ENCODE data around the gene PMFBP1. TPM values are rescaled to one million over a fixed set of nuclear protein-coding genes. Genes with fewer than 3 reads are reported as not detected.

The PMFBP1 gene
- total RNA-seq, 1 experiment from 2014 or later: 5.6 TPM

- no peaks in the 10 kb centered on the region for H3K9me2 ChIP-seq (ENCODE audit: insufficient read depth)
- H3K27me3 ChIP-seq (ENCODE audit: insufficient read depth, low read length): no peaks in the 10 kb centered on the region
- no peak overlapping the region for H3K9ac ChIP-seq (ENCODE audit: low read length)
- no peak overlapping the region for H2AFZ ChIP-seq (ENCODE audit: low read depth, low read length, poor library complexity, severe bottlenecking)
- no peak overlapping the region for H3K4me3 ChIP-seq (replicated peaks in 1 of 2; ENCODE audit: low read depth in 1 of 2, low read length in 2 of 2)
- no peak for TF ChIP-seq JUND (IDR thresholded peaks at IDR 0.05)
- no peak for TF ChIP-seq ELF1 (IDR thresholded peaks at IDR 0.05; ENCODE audit: borderline replicate concordance, low read depth)
- no peak for TF ChIP-seq ZNF274 (IDR thresholded peaks at IDR 0.05; ENCODE audit: low read depth, low read length)
- TF ChIP-seq, protein P1, sequence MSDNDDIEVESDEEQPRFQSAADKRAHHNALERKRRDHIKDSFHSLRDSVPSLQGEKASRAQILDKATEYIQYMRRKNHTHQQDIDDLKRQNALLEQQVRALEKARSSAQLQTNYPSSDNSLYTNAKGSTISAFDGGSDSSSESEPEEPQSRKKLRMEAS (IDR thresholded peaks at IDR 0.05): no peak
- no peak for TF ChIP-seq POLR2A (IDR thresholded peaks at IDR 0.05; ENCODE audit: borderline replicate concordance, extremely low read depth, insufficient read depth, insufficient read length)
- TF ChIP-seq EZH2phosphoT487 (IDR thresholded peaks at IDR 0.05; ENCODE audit: borderline replicate concordance): no peak
- TF ChIP-seq CEBPB (IDR thresholded peaks at IDR 0.05; ENCODE audit: low read depth): no peak
- no peak for TF ChIP-seq YY1 (IDR thresholded peaks at IDR 0.05; ENCODE audit: extremely low read depth, insufficient replicate concordance, low read depth, low read length)
- no peak for TF ChIP-seq SRF (IDR thresholded peaks at IDR 0.05; ENCODE audit: low read depth)
- TF ChIP-seq RAD21 (IDR thresholded peaks at IDR 0.05; ENCODE audit: low read depth): no peak
- TF ChIP-seq, protein P2, sequence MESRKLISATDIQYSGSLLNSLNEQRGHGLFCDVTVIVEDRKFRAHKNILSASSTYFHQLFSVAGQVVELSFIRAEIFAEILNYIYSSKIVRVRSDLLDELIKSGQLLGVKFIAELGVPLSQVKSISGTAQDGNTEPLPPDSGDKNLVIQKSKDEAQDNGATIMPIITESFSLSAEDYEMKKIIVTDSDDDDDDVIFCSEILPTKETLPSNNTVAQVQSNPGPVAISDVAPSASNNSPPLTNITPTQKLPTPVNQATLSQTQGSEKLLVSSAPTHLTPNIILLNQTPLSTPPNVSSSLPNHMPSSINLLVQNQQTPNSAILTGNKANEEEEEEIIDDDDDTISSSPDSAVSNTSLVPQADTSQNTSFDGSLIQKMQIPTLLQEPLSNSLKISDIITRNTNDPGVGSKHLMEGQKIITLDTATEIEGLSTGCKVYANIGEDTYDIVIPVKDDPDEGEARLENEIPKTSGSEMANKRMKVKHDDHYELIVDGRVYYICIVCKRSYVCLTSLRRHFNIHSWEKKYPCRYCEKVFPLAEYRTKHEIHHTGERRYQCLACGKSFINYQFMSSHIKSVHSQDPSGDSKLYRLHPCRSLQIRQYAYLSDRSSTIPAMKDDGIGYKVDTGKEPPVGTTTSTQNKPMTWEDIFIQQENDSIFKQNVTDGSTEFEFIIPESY (IDR thresholded peaks at IDR 0.05; ENCODE audit: extremely low read depth, insufficient replicate concordance, low read length): no peak
- no peak for TF ChIP-seq ZFX (IDR thresholded peaks at IDR 0.05)
- TF ChIP-seq POLR2AphosphoS5 (IDR thresholded peaks at IDR 0.05; ENCODE audit: low read depth, low read length): no peak
- no peak for TF ChIP-seq CBX3 (IDR thresholded peaks at IDR 0.05; ENCODE audit: low read depth)
- TF ChIP-seq ATF3 (IDR thresholded peaks at IDR 0.05): no peak
- no peak for TF ChIP-seq FOSL1 (IDR thresholded peaks at IDR 0.05; ENCODE audit: low read depth)
- no peak for TF ChIP-seq TCF7L2 (IDR thresholded peaks at IDR 0.05; ENCODE audit: borderline replicate concordance, extremely low read depth, insufficient read depth, insufficient read length)
- TF ChIP-seq SIN3A (IDR thresholded peaks at IDR 0.05; ENCODE audit: low read depth): no peak
- TF ChIP-seq, protein P3, sequence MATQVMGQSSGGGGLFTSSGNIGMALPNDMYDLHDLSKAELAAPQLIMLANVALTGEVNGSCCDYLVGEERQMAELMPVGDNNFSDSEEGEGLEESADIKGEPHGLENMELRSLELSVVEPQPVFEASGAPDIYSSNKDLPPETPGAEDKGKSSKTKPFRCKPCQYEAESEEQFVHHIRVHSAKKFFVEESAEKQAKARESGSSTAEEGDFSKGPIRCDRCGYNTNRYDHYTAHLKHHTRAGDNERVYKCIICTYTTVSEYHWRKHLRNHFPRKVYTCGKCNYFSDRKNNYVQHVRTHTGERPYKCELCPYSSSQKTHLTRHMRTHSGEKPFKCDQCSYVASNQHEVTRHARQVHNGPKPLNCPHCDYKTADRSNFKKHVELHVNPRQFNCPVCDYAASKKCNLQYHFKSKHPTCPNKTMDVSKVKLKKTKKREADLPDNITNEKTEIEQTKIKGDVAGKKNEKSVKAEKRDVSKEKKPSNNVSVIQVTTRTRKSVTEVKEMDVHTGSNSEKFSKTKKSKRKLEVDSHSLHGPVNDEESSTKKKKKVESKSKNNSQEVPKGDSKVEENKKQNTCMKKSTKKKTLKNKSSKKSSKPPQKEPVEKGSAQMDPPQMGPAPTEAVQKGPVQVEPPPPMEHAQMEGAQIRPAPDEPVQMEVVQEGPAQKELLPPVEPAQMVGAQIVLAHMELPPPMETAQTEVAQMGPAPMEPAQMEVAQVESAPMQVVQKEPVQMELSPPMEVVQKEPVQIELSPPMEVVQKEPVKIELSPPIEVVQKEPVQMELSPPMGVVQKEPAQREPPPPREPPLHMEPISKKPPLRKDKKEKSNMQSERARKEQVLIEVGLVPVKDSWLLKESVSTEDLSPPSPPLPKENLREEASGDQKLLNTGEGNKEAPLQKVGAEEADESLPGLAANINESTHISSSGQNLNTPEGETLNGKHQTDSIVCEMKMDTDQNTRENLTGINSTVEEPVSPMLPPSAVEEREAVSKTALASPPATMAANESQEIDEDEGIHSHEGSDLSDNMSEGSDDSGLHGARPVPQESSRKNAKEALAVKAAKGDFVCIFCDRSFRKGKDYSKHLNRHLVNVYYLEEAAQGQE (IDR thresholded peaks at IDR 0.05; ENCODE audit: low read depth): no peak
- no peaks in the 10 kb centered on the region for H3K79me2 ChIP-seq (ENCODE audit: insufficient read depth, low read length)
- ATAC-seq (no peak), DNase-seq (ENCODE audit: low read depth, low spot score) (no peak)
- H3K36me3 ChIP-seq (ENCODE audit: control insufficient read depth in 1 of 2, insufficient read depth in 2 of 2, low read length in 2 of 2): peaks cover 21 to 28% of the 10 kb centered on the region in 2 experiments; a peak in 3 of 4 replicates
- BruUV-seq (replicated peaks): no TSS peak
- H3K4me2 ChIP-seq (ENCODE audit: low read length): no peak overlapping the region
- POLR2A ChIA-PET: no interaction called here
- H3K9me3 ChIP-seq (ENCODE audit: control insufficient read depth in 1 of 2, insufficient read depth in 1 of 2, low read depth in 1 of 2, low read length in 2 of 2): no peaks in the 10 kb centered on the region
- intact Hi-C loops (cut with micrococcal nuclease): no loop called here
- CTCF ChIA-PET: no interaction called here
- RAD21 ChIA-PET (ENCODE audit: low non-redundant PET in 1 of 2, low total read pairs in 2 of 2, uncharacterized antibody in 2 of 2, unreplicated experiment in 2 of 2): no interaction called here
- H3K27ac ChIP-seq (ENCODE audit: low read depth, low read length): no peak overlapping the region
- no peaks in the 10 kb centered on the region for H3K4me1 ChIP-seq (ENCODE audit: control insufficient read depth in 1 of 2, insufficient read depth in 2 of 2, low read length in 2 of 2)
- no peaks in the 10 kb centered on the region for H4K20me1 ChIP-seq (ENCODE audit: insufficient read depth)
Measured at GRCh38 chr16:72111657-72112451, 60.1 kb downstream of the PMFBP1 start.

Data from HCT116 (cell line).